DND-41 (cell line): ENCODE measurements around the gene ZNF440.
"Not testable (repeated sequence)": the region's sequence is repeated elsewhere in the genome, so short reads cannot be mapped to it uniquely, and the experiment has no call there.

Experiments
- ATAC-seq: fragments of 200-7000 bp; cut with Tn5 transposase; 3 replicates; pipeline ENCODE4 v1.9.1; 2021; ENCODE audit warnings: low read depth; ENCODE audit not compliant: insufficient read depth
- DNase-seq: peaks from one replicate; pipeline ENCODE4 v3.0.0-alpha.2; 2020
- H2AFZ ChIP-seq: 2 replicates; pipeline ENCODE4 v1.6.0; 2012; ENCODE audit warnings: low read depth, low read length
- H3K27ac ChIP-seq: 2 replicates; pipeline ENCODE4 v1.5.1; 2012; ENCODE audit warnings: low read length, inconsistent platforms
- H3K27me3 ChIP-seq: fragments of 200-600 bp; sonication (generic); 2 replicates; pipeline ENCODE4 v1.6.0; 2012; ENCODE audit warnings: low read length, mild to moderate bottlenecking, inconsistent platforms; ENCODE audit not compliant: insufficient read depth, poor library complexity
- H3K36me3 ChIP-seq: 2 replicates; pipeline ENCODE4 v1.5.1; 2012; ENCODE audit warnings: low read length, inconsistent platforms; ENCODE audit not compliant: insufficient read depth
- H3K4me1 ChIP-seq: 2 replicates; pipeline ENCODE4 v1.5.1; 2012; ENCODE audit warnings: mild to moderate bottlenecking, low read length; ENCODE audit not compliant: insufficient read depth
- H3K4me2 ChIP-seq: 2 replicates; pipeline ENCODE4 v1.6.0; 2012; ENCODE audit warnings: mild to moderate bottlenecking, moderate library complexity, low read length, inconsistent platforms; ENCODE audit not compliant: insufficient read depth
- H3K4me3 ChIP-seq, 2 experiments: fragments of 200-600 bp in 1 of 2; shearing (Covaris generic) in 1 of 2; 2 replicates each; pipeline ENCODE4 v1.5.1; 2012 to 2016; ENCODE audit warnings: inconsistent platforms in 2 of 2, low read length in 2 of 2, mild to moderate bottlenecking in 2 of 2, low read depth in 1 of 2, moderate library complexity in 1 of 2
- H3K79me2 ChIP-seq: 2 replicates; pipeline ENCODE4 v1.6.0; 2012; ENCODE audit warnings: low read length, inconsistent platforms; ENCODE audit not compliant: insufficient read depth
- H3K9ac ChIP-seq: 2 replicates; pipeline ENCODE4 v1.6.0; 2012; ENCODE audit warnings: low read depth, mild to moderate bottlenecking, inconsistent platforms, low read length, moderate library complexity
- H3K9me3 ChIP-seq: 2 replicates; pipeline ENCODE4 v1.5.1; 2012; ENCODE audit warnings: low read length, moderate library complexity, mild to moderate bottlenecking, inconsistent platforms; ENCODE audit not compliant: insufficient read depth, severe bottlenecking
- H4K20me1 ChIP-seq: 2 replicates; pipeline ENCODE4 v1.6.0; 2012; ENCODE audit warnings: low read length; ENCODE audit not compliant: insufficient read depth
- EZH2 ChIP-seq: IDR thresholded peaks from 3 replicates; pipeline ENCODE4 v1.6.1; 2012; ENCODE audit warnings: borderline replicate concordance, low read depth, mild to moderate bottlenecking, moderate library complexity, low read length, inconsistent platforms; ENCODE audit not compliant: severe bottlenecking
- TF ChIP-seq, protein P1 (sequence below): IDR thresholded peaks from 2 replicates; pipeline ENCODE4 v1.5.1; 2012; ENCODE audit warnings: borderline replicate concordance, low read length, moderate library complexity, mild to moderate bottlenecking; ENCODE audit not compliant: poor library complexity, severe bottlenecking; ENCODE audit errors: extremely low read depth

ZNF440 gene

DNA sequence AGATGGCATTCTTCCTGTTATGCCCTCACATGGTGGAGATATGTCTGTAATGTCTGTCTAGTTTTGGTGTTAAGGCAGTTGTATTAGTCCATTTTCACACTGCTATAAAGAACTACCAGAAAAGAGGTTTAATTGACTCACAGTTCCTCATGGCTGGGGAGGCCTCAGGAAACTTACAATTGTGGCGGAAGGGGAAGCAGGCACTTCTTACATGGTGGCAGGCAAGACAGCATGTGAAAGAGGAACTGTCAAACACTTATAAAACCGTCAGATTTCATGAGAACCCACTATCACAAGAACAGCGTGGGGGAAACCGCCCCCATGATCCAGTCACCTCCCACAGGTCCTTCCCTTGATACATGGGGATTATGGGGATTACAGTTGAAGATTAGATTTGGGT, 44.1 kb upstream of the ZNF440 start:
- Histone ChIP-seq H2AFZ (no peak overlapping the region), H3K9me3 (no peaks in the 10 kb centered on the region), H3K27ac (no peak overlapping the region), H3K27me3 (no peaks in the 10 kb centered on the region), H3K4me2 (no peak overlapping the region), H3K36me3 (no peaks in the 10 kb centered on the region; the same call in 1 of the 2 replicates), H4K20me1 (no peaks in the 10 kb centered on the region), H3K79me2 (peaks cover 12% of the 10 kb centered on the region), H3K9ac (no peak overlapping the region), H3K4me3 (no peak overlapping the region), H3K4me1 (peaks cover 25% of the 10 kb centered on the region)
- DNase-seq (no peak), ATAC-seq (no peak)
- no peak for TF ChIP-seq EZH2
- TF ChIP-seq, protein P1, sequence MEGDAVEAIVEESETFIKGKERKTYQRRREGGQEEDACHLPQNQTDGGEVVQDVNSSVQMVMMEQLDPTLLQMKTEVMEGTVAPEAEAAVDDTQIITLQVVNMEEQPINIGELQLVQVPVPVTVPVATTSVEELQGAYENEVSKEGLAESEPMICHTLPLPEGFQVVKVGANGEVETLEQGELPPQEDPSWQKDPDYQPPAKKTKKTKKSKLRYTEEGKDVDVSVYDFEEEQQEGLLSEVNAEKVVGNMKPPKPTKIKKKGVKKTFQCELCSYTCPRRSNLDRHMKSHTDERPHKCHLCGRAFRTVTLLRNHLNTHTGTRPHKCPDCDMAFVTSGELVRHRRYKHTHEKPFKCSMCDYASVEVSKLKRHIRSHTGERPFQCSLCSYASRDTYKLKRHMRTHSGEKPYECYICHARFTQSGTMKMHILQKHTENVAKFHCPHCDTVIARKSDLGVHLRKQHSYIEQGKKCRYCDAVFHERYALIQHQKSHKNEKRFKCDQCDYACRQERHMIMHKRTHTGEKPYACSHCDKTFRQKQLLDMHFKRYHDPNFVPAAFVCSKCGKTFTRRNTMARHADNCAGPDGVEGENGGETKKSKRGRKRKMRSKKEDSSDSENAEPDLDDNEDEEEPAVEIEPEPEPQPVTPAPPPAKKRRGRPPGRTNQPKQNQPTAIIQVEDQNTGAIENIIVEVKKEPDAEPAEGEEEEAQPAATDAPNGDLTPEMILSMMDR = no peak

DNA sequence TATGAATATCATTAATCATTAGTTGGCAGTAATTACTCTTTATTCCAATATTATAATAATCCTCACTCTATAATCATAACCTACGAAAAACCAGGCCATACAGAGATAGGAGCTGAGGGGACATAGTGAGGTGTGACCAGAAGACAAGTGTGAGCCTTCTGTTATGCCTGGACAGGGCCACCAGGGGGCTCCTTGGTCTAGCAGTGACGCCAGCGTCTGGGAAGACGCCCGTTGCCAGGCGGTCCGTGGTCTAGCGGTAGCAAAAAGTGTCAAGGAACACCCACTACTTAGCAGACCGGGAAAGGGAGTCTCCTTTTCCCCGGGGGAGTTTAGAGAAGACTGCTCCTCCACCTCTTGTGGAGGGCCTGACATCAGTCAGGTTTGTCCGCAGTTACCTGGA, 42.6 kb upstream of the ZNF440 start:
- H3K4me3 ChIP-seq = not testable (repeated sequence)

DNA sequence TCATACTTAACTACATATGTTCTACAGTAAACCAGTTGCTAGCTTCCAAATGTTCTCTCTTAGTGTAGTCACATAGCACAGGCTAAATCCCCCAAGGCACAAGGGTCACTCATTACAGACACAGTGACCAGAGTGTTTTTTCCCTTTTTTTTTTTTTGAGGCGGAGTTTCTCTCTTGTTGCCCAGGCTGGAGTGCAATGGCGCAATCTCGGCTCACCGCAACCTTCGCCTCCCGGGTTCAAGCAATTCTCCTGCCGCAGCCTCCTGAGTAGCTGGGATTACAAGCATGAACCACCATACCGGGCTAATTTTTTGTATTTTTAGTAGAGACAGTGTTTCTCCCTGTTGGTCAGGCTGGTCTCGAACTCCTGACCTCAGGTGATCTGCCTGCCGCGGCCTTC, 37.4 kb upstream of the ZNF440 start:
- peaks cover 23% of the 10 kb centered on the region for H3K9me3 ChIP-seq

More for the DNA sequence above, 42.6 kb upstream of the ZNF440 start:
- TF ChIP-seq, protein P1 = peak; percentile 44
- not testable (repeated sequence) for H4K20me1 ChIP-seq, H3K27me3 ChIP-seq, DNase-seq, H2AFZ ChIP-seq, H3K9me3 ChIP-seq, H3K27ac ChIP-seq, ATAC-seq, H3K4me2 ChIP-seq, H3K9ac ChIP-seq, H3K36me3 ChIP-seq
- Histone ChIP-seq H3K4me1 (peaks cover 21% of the 10 kb centered on the region), H3K79me2 (peaks cover 12% of the 10 kb centered on the region)

GRCh38 chr19:11780431-11781020, 33.5 kb upstream of the ZNF440 start:
- Histone ChIP-seq H3K4me3 (no peak overlapping the region), H3K36me3 (peaks cover 47% of the 10 kb centered on the region), H3K27me3 (no peaks in the 10 kb centered on the region), H3K79me2 (no peaks in the 10 kb centered on the region), H3K9ac (no peak overlapping the region), H3K27ac (no peak overlapping the region), H4K20me1 (no peaks in the 10 kb centered on the region), H3K4me1 (no peaks in the 10 kb centered on the region), H2AFZ (no peak overlapping the region), H3K4me2 (no peak overlapping the region), H3K9me3 (peaks cover 27% of the 10 kb centered on the region)
- no peak for ATAC-seq
- DNase-seq = no peak
- TF ChIP-seq, protein P1 = no peak
- no peak for TF ChIP-seq EZH2

More for the DNA sequence above, 37.4 kb upstream of the ZNF440 start:
- not testable (repeated sequence) for H2AFZ ChIP-seq, H3K4me1 ChIP-seq, H3K9ac ChIP-seq, ATAC-seq, H3K27me3 ChIP-seq, DNase-seq, H3K4me2 ChIP-seq, H3K79me2 ChIP-seq, H3K4me3 ChIP-seq, H3K27ac ChIP-seq, H4K20me1 ChIP-seq
- peaks cover 39% of the 10 kb centered on the region for H3K36me3 ChIP-seq
